ENCODE data around the gene OPCML. TPM values are rescaled to one million over a fixed set of nuclear protein-coding genes. Genes with fewer than 3 reads are reported as not detected.

Gene OPCML
- total RNA-seq, 2 donors from 2014 or later: 0.04 TPM; not detected in 1

- Histone ChIP-seq H3K4me1 (no peaks in the 10 kb centered on the region), H3K4me3 (no peak overlapping the region), H3K27ac (no peak overlapping the region), H3K27me3 (no peaks in the 10 kb centered on the region), H3K9me3 (no peaks in the 10 kb centered on the region), H3K36me3 (no peaks in the 10 kb centered on the region)
- no peak for DNase-seq (ENCODE audit: low spot score)
- TF ChIP-seq CTCF (IDR thresholded peaks at IDR 0.05): no peak
These were observed 926.3 kb downstream of the OPCML start for GRCh38 chr11:132605825-132606570.

- no peaks in the 10 kb centered on the region for H3K4me1 ChIP-seq
- no peaks in the 10 kb centered on the region for H3K36me3 ChIP-seq
- TF ChIP-seq CTCF (IDR thresholded peaks at IDR 0.05): no peak
- H3K4me3 ChIP-seq: no peak overlapping the region
- no peak for DNase-seq (ENCODE audit: low spot score)
- no peaks in the 10 kb centered on the region for H3K27me3 ChIP-seq
- H3K9me3 ChIP-seq: no peaks in the 10 kb centered on the region
- H3K27ac ChIP-seq: no peak overlapping the region
These were observed 927.9 kb downstream of the OPCML start for GRCh38 chr11:132604431-132604830.

- H3K9me3 ChIP-seq: no peaks in the 10 kb centered on the region
- no peak for TF ChIP-seq CTCF (IDR thresholded peaks at IDR 0.05)
- H3K27me3 ChIP-seq: no peaks in the 10 kb centered on the region
- no peak overlapping the region for H3K4me3 ChIP-seq
- no peaks in the 10 kb centered on the region for H3K36me3 ChIP-seq
- DNase-seq (ENCODE audit: low spot score): no peak
- H3K4me1 ChIP-seq: no peaks in the 10 kb centered on the region
- no peak overlapping the region for H3K27ac ChIP-seq
These were observed 930.4 kb downstream of the OPCML start for GRCh38 chr11:132601875-132602274.

- no peak for TF ChIP-seq CTCF (IDR thresholded peaks at IDR 0.05)
- DNase-seq (ENCODE audit: low spot score): no peak
- no peak overlapping the region for H3K27ac ChIP-seq
- peaks cover 0 to 3% of the 10 kb centered on the region in 2 donors for H3K4me1 ChIP-seq
- H3K4me3 ChIP-seq: no peak overlapping the region
- H3K36me3 ChIP-seq: no peaks in the 10 kb centered on the region
- no peaks in the 10 kb centered on the region for H3K9me3 ChIP-seq
- H3K27me3 ChIP-seq: no peaks in the 10 kb centered on the region
These were observed 936.6 kb downstream of the OPCML start for GRCh38 chr11:132595711-132596134.

- Histone ChIP-seq H3K4me3 (no peak overlapping the region), H3K36me3 (no peaks in the 10 kb centered on the region), H3K27me3 (no peaks in the 10 kb centered on the region), H3K9me3 (no peaks in the 10 kb centered on the region), H3K4me1 (peaks cover 0 to 3% of the 10 kb centered on the region in 2 donors), H3K27ac (no peak overlapping the region)
- no peak for DNase-seq (ENCODE audit: low spot score)
- TF ChIP-seq CTCF (IDR thresholded peaks at IDR 0.05): no peak
These were observed 937.1 kb downstream of the OPCML start for GRCh38 chr11:132595246-132595645.

- Histone ChIP-seq H3K9me3 (no peaks in the 10 kb centered on the region), H3K4me1 (peaks cover 0 to 3% of the 10 kb centered on the region in 2 donors), H3K4me3 (no peak overlapping the region), H3K27ac (no peak overlapping the region), H3K36me3 (no peaks in the 10 kb centered on the region), H3K27me3 (no peaks in the 10 kb centered on the region)
- DNase-seq (ENCODE audit: low spot score): no peak
- TF ChIP-seq CTCF (IDR thresholded peaks at IDR 0.05): no peak
These were observed 941.3 kb downstream of the OPCML start for GRCh38 chr11:132590986-132591385.
